ENCODE results near the gene COL9A1. TPM values are rescaled to one million over a fixed set of nuclear protein-coding genes. Genes with fewer than 3 reads are reported as not detected.

The COL9A1 gene
- total RNA-seq, 1 experiment from 2014 or later: not detected

DNA sequence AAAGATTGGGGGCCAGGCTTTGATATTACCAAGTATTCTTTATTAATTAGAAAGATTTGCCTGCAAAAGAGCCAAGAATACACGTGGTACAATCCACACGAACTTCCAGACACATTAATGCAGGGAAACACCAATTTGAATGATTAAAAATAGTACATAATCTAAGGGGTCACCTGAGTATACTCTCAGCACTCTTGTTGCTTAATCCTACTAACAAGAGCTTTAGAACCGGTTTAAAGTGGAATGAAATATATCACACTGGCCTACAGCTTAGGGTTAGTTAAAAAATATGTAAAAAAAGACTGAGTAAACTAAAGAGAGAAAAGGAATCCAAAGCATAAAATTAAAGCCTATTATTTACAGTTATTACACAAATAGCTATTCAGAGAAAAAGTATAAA is 49.0 kb downstream of the COL9A1 start:
- no peak overlapping the region for H3K4me2 ChIP-seq
- BruUV-seq (replicated peaks): no TSS peak
- no peak overlapping the region for H3K27ac ChIP-seq
- intact Hi-C loops (cut with micrococcal nuclease; ENCODE audit: unreplicated experiment): no loop called here
- no peaks in the 10 kb centered on the region for H4K20me1 ChIP-seq (ENCODE audit: insufficient read depth)
- no peak overlapping the region for H2AFZ ChIP-seq
- H3K4me1 ChIP-seq (replicated peaks; ENCODE audit: insufficient read depth): no peaks in the 10 kb centered on the region
- H3K36me3 ChIP-seq (ENCODE audit: low read depth): no peaks in the 10 kb centered on the region
- H3K9me3 ChIP-seq (ENCODE audit: insufficient read depth, low read depth): no peaks in the 10 kb centered on the region
- CTCF ChIA-PET: no interaction called here
- no peaks in the 10 kb centered on the region for H3K79me2 ChIP-seq (ENCODE audit: low read depth)
- no peak overlapping the region for H3K4me3 ChIP-seq
- H3F3A ChIP-seq (ENCODE audit: insufficient read depth, low read depth): no peaks in the 10 kb centered on the region
- H3K9me2 ChIP-seq (ENCODE audit: insufficient read depth): no peaks in the 10 kb centered on the region
- no peaks in the 10 kb centered on the region; the same call in 1 of the 2 replicates for H3K27me3 ChIP-seq (ENCODE audit: insufficient read depth, low read depth)
- POLR2A ChIA-PET (ENCODE audit: unreplicated experiment): no interaction called here
- no peak for DNase-seq
- TF ChIP-seq, protein P1, sequence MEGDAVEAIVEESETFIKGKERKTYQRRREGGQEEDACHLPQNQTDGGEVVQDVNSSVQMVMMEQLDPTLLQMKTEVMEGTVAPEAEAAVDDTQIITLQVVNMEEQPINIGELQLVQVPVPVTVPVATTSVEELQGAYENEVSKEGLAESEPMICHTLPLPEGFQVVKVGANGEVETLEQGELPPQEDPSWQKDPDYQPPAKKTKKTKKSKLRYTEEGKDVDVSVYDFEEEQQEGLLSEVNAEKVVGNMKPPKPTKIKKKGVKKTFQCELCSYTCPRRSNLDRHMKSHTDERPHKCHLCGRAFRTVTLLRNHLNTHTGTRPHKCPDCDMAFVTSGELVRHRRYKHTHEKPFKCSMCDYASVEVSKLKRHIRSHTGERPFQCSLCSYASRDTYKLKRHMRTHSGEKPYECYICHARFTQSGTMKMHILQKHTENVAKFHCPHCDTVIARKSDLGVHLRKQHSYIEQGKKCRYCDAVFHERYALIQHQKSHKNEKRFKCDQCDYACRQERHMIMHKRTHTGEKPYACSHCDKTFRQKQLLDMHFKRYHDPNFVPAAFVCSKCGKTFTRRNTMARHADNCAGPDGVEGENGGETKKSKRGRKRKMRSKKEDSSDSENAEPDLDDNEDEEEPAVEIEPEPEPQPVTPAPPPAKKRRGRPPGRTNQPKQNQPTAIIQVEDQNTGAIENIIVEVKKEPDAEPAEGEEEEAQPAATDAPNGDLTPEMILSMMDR (conservative IDR thresholded peaks at IDR 0.05): no peak
- no peak for TF ChIP-seq EZH2 (IDR thresholded peaks at IDR 0.05; ENCODE audit: low read depth)

DNA sequence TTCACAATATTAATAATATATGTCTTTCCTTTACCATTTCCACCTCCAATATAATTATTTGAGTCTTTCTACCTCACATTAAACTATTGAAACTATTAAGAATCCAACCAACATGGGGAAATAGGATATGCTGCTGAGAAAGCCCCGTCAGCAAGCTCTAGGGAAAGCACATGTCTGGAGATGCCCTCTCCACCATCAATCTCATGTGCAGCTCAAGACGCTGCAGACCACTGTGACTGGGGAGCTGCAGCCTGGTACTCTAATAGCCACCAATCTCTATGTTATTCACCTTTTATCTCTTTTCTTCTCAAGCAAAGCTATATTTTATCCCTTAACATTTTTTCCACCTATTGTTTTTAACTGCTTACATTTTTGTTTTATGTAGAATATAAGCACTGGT is 50.3 kb downstream of the COL9A1 start:
- DNase-seq: no peak
- Histone ChIP-seq H3K9me3 (ENCODE audit: insufficient read depth, low read depth) (no peaks in the 10 kb centered on the region), H3K36me3 (ENCODE audit: low read depth) (no peaks in the 10 kb centered on the region), H3F3A (ENCODE audit: insufficient read depth, low read depth) (no peaks in the 10 kb centered on the region), H3K79me2 (ENCODE audit: low read depth) (no peaks in the 10 kb centered on the region), H3K27me3 (ENCODE audit: insufficient read depth, low read depth) (peaks cover 13% of the 10 kb centered on the region), H4K20me1 (ENCODE audit: insufficient read depth) (no peaks in the 10 kb centered on the region), H3K4me3 (no peak overlapping the region), H3K4me1 (replicated peaks; ENCODE audit: insufficient read depth) (no peaks in the 10 kb centered on the region), H2AFZ (no peak overlapping the region), H3K27ac (no peak overlapping the region), H3K4me2 (no peak overlapping the region), H3K9me2 (ENCODE audit: insufficient read depth) (no peaks in the 10 kb centered on the region)
- CTCF ChIA-PET: no interaction called here
- TF ChIP-seq, protein P1 (conservative IDR thresholded peaks at IDR 0.05): no peak
- TF ChIP-seq EZH2 (IDR thresholded peaks at IDR 0.05; ENCODE audit: low read depth): no peak
- intact Hi-C loops (cut with micrococcal nuclease; ENCODE audit: unreplicated experiment): no loop called here
- POLR2A ChIA-PET (ENCODE audit: unreplicated experiment): no interaction called here
- BruUV-seq (replicated peaks): no TSS peak

DNA sequence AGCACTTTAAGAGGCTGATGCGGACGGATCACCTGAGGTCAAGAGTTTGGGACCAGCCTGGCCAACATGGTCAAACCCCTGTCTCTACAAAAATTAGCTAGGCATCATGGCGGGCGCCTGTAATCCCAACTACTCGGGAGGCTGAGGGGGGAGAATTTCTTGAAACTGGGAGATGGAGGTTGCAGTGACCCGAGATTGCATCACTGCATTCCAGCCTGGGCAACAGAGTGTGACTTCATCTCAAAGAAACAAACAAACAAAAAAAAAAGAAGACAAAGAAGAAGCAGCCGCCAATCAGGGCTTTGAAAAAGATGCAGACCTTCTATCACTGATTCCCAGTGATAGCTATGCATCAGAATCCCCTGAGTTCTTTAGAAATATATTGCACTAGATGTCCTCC is 56.8 kb downstream of the COL9A1 start:
- Histone ChIP-seq H3K79me2 (ENCODE audit: low read depth) (no peaks in the 10 kb centered on the region), H3K4me2 (no peak overlapping the region), H3K36me3 (ENCODE audit: low read depth) (no peaks in the 10 kb centered on the region), H3K9me3 (ENCODE audit: insufficient read depth, low read depth) (no peaks in the 10 kb centered on the region), H3K4me1 (replicated peaks; ENCODE audit: insufficient read depth) (no peaks in the 10 kb centered on the region), H3K9me2 (ENCODE audit: insufficient read depth) (no peaks in the 10 kb centered on the region), H3K27ac (no peak overlapping the region), H3F3A (ENCODE audit: insufficient read depth, low read depth) (no peaks in the 10 kb centered on the region), H4K20me1 (ENCODE audit: insufficient read depth) (no peaks in the 10 kb centered on the region), H3K27me3 (ENCODE audit: insufficient read depth, low read depth) (peaks cover 20% of the 10 kb centered on the region), H2AFZ (no peak overlapping the region), H3K4me3 (no peak overlapping the region)
- TF ChIP-seq, protein P1 (conservative IDR thresholded peaks at IDR 0.05): no peak
- no peak for TF ChIP-seq EZH2 (IDR thresholded peaks at IDR 0.05; ENCODE audit: low read depth)
- ChIA-PET POLR2A (ENCODE audit: unreplicated experiment) (no interaction called here), CTCF (no interaction called here)
- no peak for DNase-seq
- BruUV-seq (replicated peaks): no TSS peak
- intact Hi-C loops (cut with micrococcal nuclease; ENCODE audit: unreplicated experiment): no loop called here
